GM23248 (cell line): ENCODE data around the gene METTL15. TPM values are rescaled to one million over a fixed set of nuclear protein-coding genes. Genes with fewer than 3 reads are reported as not detected.
"Not testable (repeated sequence)": the region's sequence is repeated elsewhere in the genome, so short reads cannot be mapped to it uniquely, and the experiment has no call there.

ENCODE experiments used
- DNase-seq: peaks from one replicate; pipeline ENCODE4 v3.0.0-alpha.2; 2015
- H2AFZ ChIP-seq: fragments of 200-600 bp; sonication (generic); 2 replicates; pipeline ENCODE4 v1.6.1; 2016; ENCODE audit warnings: antibody characterized with exemption
- H3F3A ChIP-seq: fragments of 200-600 bp; sonication (generic); 2 replicates; pipeline ENCODE4 v1.6.1; 2016; ENCODE audit warnings: mild to moderate bottlenecking, antibody characterized with exemption, mixed run types; ENCODE audit not compliant: insufficient read depth
- H3K27ac ChIP-seq: fragments of 200-600 bp; sonication (generic); 2 replicates; pipeline ENCODE4 v1.5.1; 2016; ENCODE audit warnings: mild to moderate bottlenecking
- H3K27me3 ChIP-seq: fragments of 200-600 bp; sonication (generic); replicated peaks from 2 replicates; pipeline ENCODE4 v1.6.1; 2016; ENCODE audit warnings: mild to moderate bottlenecking; ENCODE audit not compliant: insufficient read depth
- H3K36me3 ChIP-seq: fragments of 200-600 bp; sonication (generic); 2 replicates; pipeline ENCODE4 v1.6.1; 2016; ENCODE audit warnings: low read depth, mild to moderate bottlenecking
- H3K4me1 ChIP-seq: fragments of 200-600 bp; sonication (generic); 2 replicates; pipeline ENCODE4 v1.6.1; 2016; ENCODE audit warnings: mild to moderate bottlenecking; ENCODE audit not compliant: insufficient read depth
- H3K4me2 ChIP-seq: fragments of 200-600 bp; sonication (generic); one replicate; pipeline ENCODE4 v1.6.1; 2016; ENCODE audit warnings: mild to moderate bottlenecking; ENCODE audit not compliant: unreplicated experiment
- H3K4me3 ChIP-seq: fragments of 200-600 bp; sonication (generic); 2 replicates; pipeline ENCODE4 v1.5.1; 2016; ENCODE audit warnings: mild to moderate bottlenecking
- H3K79me2 ChIP-seq: fragments of 200-600 bp; sonication (generic); 2 replicates; pipeline ENCODE4 v1.6.1; 2016; ENCODE audit warnings: mild to moderate bottlenecking; ENCODE audit not compliant: insufficient read depth
- H3K9ac ChIP-seq: fragments of 200-600 bp; sonication (generic); 2 replicates; pipeline ENCODE4 v1.6.1; 2016; ENCODE audit warnings: mild to moderate bottlenecking
- H3K9me2 ChIP-seq: fragments of 200-600 bp; sonication (generic); 2 replicates; pipeline ENCODE4 v1.6.1; 2016; ENCODE audit warnings: mixed run types, mild to moderate bottlenecking, moderate library complexity; ENCODE audit not compliant: insufficient read depth
- H3K9me3 ChIP-seq: fragments of 200-600 bp; sonication (generic); one replicate; pipeline ENCODE4 v1.6.1; 2017; ENCODE audit warnings: low read depth
- H4K20me1 ChIP-seq: fragments of 200-600 bp; sonication (generic); 2 replicates; pipeline ENCODE4 v1.6.0; 2016; ENCODE audit not compliant: insufficient read depth
- EZH2 ChIP-seq: fragments of 200-600 bp; sonication (generic); IDR thresholded peaks from 2 replicates; pipeline ENCODE4 v1.6.1; 2018; ENCODE audit warnings: antibody characterized with exemption, mild to moderate bottlenecking; ENCODE audit not compliant: insufficient read depth, poor library complexity, severe bottlenecking
- EZH2phosphoT487 ChIP-seq: fragments of 200-600 bp; sonication (generic); IDR thresholded peaks from 2 replicates; pipeline ENCODE4 v1.6.1; 2018; ENCODE audit warnings: antibody characterized with exemption, moderate library complexity, mild to moderate bottlenecking, low read depth; ENCODE audit not compliant: insufficient read depth
- WGBS, 2 experiments: methylation state at CpG; one replicate each; pipeline ENCODE4 v1.1.6; 2015 to 2017; ENCODE audit warnings: low lambda C conversion rate in 2 of 2, low coverage in 1 of 2; ENCODE audit errors: missing lambda C conversion rate in 2 of 2; 5-methylcytosine and 5-hydroxymethylcytosine counted together
- in situ Hi-C: fragments of 300-500 bp; cut with MboI; formaldehyde crosslinking; loops from 2 replicates; pipeline ENCODE4 v1.15.0; 2020
- polyA plus RNA-seq: library from polyadenylated mRNA; unstranded; fragments of >200 nt; fragmentation: Nextera tagmentation; extraction: Ambion mirVana; gene quantifications from 2 replicates; pipeline ENCODE4 v1.2.1, GENCODE V29; 2016
- total RNA-seq: library from RNA; depleted of rRNA; stranded (reverse); fragments of >200 nt; shearing (Covaris generic); gene quantifications from 2 replicates; pipeline ENCODE4 v1.2.3, GENCODE V29; 2014

METTL15 gene
- total and polyA plus RNA-seq, 2 experiments from 2014 or later: 13.1 to 15.9 TPM

DNA sequence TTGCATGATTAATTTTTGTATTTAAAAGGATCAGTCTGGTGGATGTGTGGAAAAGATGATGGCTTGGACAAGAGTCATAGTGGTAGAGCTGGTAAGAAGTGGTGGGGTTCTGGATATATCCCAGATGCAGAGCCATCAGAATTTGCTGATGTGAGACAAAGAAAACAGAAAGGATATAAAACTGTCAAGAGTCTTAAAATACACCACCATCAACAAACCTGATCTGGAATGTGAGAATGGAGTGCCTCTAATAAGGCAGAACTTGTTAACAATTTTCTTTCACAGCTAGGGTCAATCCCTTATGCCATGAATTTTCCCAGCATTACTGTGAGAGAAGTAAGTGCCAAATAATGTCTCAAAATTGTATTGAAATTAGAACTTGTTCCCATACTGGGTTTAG lies 215.4 kb downstream of the METTL15 start:
- DNase-seq: no peak
- no peak for TF ChIP-seq EZH2
- TF ChIP-seq EZH2phosphoT487: no peak
- no peaks in the 10 kb centered on the region for H3K27me3 ChIP-seq
- no peak overlapping the region for H3K27ac ChIP-seq
- H3K79me2 ChIP-seq: no peaks in the 10 kb centered on the region
- in situ Hi-C loops: no loop called here
- H3K4me2 ChIP-seq: no peak overlapping the region
- H3K4me3 ChIP-seq: no peak overlapping the region
- no peaks in the 10 kb centered on the region for H3K9me2 ChIP-seq
- H3F3A ChIP-seq: no peaks in the 10 kb centered on the region
- H3K9me3 ChIP-seq: no peaks in the 10 kb centered on the region
- no peaks in the 10 kb centered on the region for H4K20me1 ChIP-seq
- no peaks in the 10 kb centered on the region for H3K4me1 ChIP-seq
- H2AFZ ChIP-seq: no peak overlapping the region
- H3K9ac ChIP-seq: no peak overlapping the region
- H3K36me3 ChIP-seq: no peaks in the 10 kb centered on the region

GRCh38 chr11:28332393-28332792 lies 224.2 kb downstream of the METTL15 start:
- H2AFZ ChIP-seq, DNase-seq, H3K27ac ChIP-seq, H3K9ac ChIP-seq, H3K9me2 ChIP-seq, H3K4me2 ChIP-seq, H3K4me1 ChIP-seq, H3K4me3 ChIP-seq, H4K20me1 ChIP-seq, H3F3A ChIP-seq, H3K79me2 ChIP-seq, in situ Hi-C loops, H3K9me3 ChIP-seq, H3K27me3 ChIP-seq, H3K36me3 ChIP-seq: not testable (repeated sequence)
- WGBS, 2 experiments: 98 to 100% methylated on average over 4 of the region's 4 CpGs

- TF ChIP-seq EZH2 (no peak), EZH2phosphoT487 (no peak)
- H3F3A ChIP-seq: 0 out of 2 replicates have a peak, but pooled peaks cover 3% of the 10 kb centered on the region
- no peaks in the 10 kb centered on the region for H3K36me3 ChIP-seq
- H3K4me1 ChIP-seq: peaks cover 4% of the 10 kb centered on the region
- no peaks in the 10 kb centered on the region for H3K27me3 ChIP-seq
- no peak overlapping the region for H2AFZ ChIP-seq
- H3K27ac ChIP-seq: no peak overlapping the region
- H3K79me2 ChIP-seq: no peaks in the 10 kb centered on the region
- no peak overlapping the region for H3K4me2 ChIP-seq
- no peak for DNase-seq
- peaks cover 8% of the 10 kb centered on the region for H3K9me3 ChIP-seq
- no peak overlapping the region for H3K9ac ChIP-seq
- no peak overlapping the region for H3K4me3 ChIP-seq
- no peaks in the 10 kb centered on the region for H4K20me1 ChIP-seq
- in situ Hi-C loops: no loop called here
- H3K9me2 ChIP-seq: no peaks in the 10 kb centered on the region
Measured at GRCh38 chr11:28337701-28338100, 229.5 kb downstream of the METTL15 start.

DNA sequence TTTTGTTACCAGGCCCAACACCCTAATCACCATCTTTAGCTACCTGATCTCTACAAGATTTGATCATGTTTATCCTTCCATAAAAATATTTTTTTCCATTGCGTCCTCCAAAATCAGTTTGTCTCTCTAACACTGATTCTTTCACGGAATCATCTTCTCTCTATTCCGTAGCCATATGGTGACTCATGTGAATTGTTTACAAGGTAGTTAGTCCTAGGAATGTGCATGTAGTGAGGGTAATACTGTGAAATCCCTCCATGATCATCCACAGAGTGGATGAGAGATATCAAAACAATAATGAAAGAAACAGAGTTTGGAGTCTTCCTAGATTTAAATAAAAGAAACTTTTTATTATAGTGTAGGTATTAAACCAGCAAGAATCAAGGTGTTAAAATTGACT lies 230.2 kb downstream of the METTL15 start:
- no peak for DNase-seq
- Histone ChIP-seq H3K9ac (no peak overlapping the region), H3F3A (0 out of 2 replicates have a peak, but pooled peaks cover 8% of the 10 kb centered on the region), H3K36me3 (no peaks in the 10 kb centered on the region), H3K27me3 (no peaks in the 10 kb centered on the region), H3K27ac (no peak overlapping the region), H2AFZ (no peak overlapping the region), H3K4me3 (no peak overlapping the region), H3K9me2 (no peaks in the 10 kb centered on the region), H3K4me2 (no peak overlapping the region), H3K4me1 (peaks cover 10% of the 10 kb centered on the region), H3K9me3 (peaks cover 8% of the 10 kb centered on the region), H4K20me1 (no peaks in the 10 kb centered on the region), H3K79me2 (no peaks in the 10 kb centered on the region)
- 95% methylated on average over 3 of the region's 3 CpGs for WGBS, 2 experiments
- in situ Hi-C loops: no loop called here
- TF ChIP-seq EZH2phosphoT487 (no peak), EZH2 (no peak)

DNA sequence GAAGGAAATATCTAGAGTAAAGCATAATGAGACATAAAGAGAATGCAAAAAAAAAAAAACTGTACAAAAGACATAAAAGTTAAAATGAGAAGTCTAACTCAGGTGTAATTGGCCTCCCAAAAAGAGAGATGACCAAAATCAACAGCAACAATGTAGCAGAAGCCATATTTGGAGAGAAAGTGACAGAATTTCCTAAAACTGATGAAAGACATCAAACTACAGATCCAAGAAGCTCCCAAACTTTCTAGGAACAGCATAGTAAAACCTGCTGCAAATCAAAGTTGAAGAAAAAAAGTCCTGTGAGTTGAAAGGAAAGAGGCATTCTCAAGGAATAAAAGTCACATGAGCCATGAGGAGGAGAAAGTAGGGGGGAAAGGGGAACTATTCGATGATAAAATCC lies 231.3 kb downstream of the METTL15 start:
- peaks cover 8% of the 10 kb centered on the region for H3K9me3 ChIP-seq
- no peak overlapping the region for H3K4me2 ChIP-seq
- H3F3A ChIP-seq: peaks cover 12% of the 10 kb centered on the region; the same call in 1 of the 2 replicates
- TF ChIP-seq EZH2 (no peak), EZH2phosphoT487 (no peak)
- no peak overlapping the region for H3K9ac ChIP-seq
- no peaks in the 10 kb centered on the region for H3K79me2 ChIP-seq
- no peak overlapping the region for H3K27ac ChIP-seq
- no peaks in the 10 kb centered on the region for H3K27me3 ChIP-seq
- H3K36me3 ChIP-seq: no peaks in the 10 kb centered on the region
- H3K9me2 ChIP-seq: no peaks in the 10 kb centered on the region
- H4K20me1 ChIP-seq: no peaks in the 10 kb centered on the region
- no peak overlapping the region for H3K4me3 ChIP-seq
- in situ Hi-C loops: no loop called here
- no peak for DNase-seq
- peaks cover 14% of the 10 kb centered on the region for H3K4me1 ChIP-seq
- 95 to 100% methylated on average over 1 of the region's 1 CpG for WGBS, 2 experiments
- no peak overlapping the region for H2AFZ ChIP-seq
